HG03575 (cell line): ENCODE results near the gene GRM4.
"Not testable (repeated sequence)": the region's sequence is repeated elsewhere in the genome, so short reads cannot be mapped to it uniquely, and the experiment has no call there.

Source experiments
- ATAC-seq: cut with Tn5 transposase; IDR thresholded peaks from one replicate; pipeline ENCODE4 v1.9.1; 2021; ENCODE audit not compliant: unreplicated experiment, insufficient number of reproducible peaks, low FRiP score; ENCODE audit errors: extremely low read depth

GRM4 gene

GRCh38 chr6:34020278-34020677 is 125.6 kb downstream of the GRM4 start:
- no peak for ATAC-seq

- no peak for ATAC-seq
Observed at GRCh38 chr6:34018961-34019606, 126.8 kb downstream of the GRM4 start.

GRCh38 chr6:34018026-34018425 is 127.9 kb downstream of the GRM4 start:
- ATAC-seq, result no peak

GRCh38 chr6:34017106-34017805 is 128.6 kb downstream of the GRM4 start:
- ATAC-seq, result no peak

- not testable (repeated sequence) for ATAC-seq
Observed at GRCh38 chr6:34016573-34016972, 129.3 kb downstream of the GRM4 start.

GRCh38 chr6:34015586-34015985 is 130.3 kb downstream of the GRM4 start:
- ATAC-seq, result no peak

DNA sequence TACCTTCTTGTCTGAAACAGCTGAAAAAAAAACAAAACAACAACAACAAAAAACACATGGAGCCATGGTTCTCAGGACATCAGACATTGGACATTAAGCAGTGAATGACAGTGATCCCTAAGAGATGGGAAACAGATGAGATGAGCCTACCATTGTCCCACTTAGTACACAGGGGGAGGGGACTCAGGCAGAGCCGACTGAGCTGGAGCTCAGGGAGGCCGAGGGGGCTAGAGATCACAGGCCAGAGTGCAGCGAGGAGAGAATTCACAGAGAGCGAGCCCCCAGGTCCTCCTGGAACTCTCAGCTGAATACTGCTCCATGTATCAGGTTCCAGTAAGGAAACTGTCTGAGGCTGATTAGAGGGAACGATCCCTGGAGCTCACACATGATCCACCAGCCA is 134.6 kb downstream of the GRM4 start:
- no peak for ATAC-seq

GRCh38 chr6:34005901-34006531 is 139.9 kb downstream of the GRM4 start:
- ATAC-seq, result no peak

GRCh38 chr6:34004706-34005105 is 141.2 kb downstream of the GRM4 start:
- ATAC-seq, result no peak

DNA sequence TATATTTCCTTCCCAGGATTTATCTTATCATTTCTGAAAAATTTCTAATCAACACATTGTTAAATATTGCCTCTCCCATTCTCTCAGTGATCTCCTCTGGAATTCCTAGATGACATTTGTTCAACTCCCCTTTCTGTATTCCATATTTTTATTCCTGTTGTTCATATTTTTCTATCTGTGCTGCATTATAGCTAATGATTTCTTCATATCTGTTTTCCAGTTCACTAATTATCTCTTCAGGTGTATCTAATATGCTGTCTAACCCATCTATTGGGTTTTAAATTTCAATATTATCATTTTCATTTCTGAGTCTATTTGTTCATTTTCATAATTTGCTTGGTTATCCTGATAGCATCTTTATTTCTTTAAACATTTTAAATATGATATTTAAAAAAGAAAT is 141.9 kb downstream of the GRM4 start:
- no peak for ATAC-seq

DNA sequence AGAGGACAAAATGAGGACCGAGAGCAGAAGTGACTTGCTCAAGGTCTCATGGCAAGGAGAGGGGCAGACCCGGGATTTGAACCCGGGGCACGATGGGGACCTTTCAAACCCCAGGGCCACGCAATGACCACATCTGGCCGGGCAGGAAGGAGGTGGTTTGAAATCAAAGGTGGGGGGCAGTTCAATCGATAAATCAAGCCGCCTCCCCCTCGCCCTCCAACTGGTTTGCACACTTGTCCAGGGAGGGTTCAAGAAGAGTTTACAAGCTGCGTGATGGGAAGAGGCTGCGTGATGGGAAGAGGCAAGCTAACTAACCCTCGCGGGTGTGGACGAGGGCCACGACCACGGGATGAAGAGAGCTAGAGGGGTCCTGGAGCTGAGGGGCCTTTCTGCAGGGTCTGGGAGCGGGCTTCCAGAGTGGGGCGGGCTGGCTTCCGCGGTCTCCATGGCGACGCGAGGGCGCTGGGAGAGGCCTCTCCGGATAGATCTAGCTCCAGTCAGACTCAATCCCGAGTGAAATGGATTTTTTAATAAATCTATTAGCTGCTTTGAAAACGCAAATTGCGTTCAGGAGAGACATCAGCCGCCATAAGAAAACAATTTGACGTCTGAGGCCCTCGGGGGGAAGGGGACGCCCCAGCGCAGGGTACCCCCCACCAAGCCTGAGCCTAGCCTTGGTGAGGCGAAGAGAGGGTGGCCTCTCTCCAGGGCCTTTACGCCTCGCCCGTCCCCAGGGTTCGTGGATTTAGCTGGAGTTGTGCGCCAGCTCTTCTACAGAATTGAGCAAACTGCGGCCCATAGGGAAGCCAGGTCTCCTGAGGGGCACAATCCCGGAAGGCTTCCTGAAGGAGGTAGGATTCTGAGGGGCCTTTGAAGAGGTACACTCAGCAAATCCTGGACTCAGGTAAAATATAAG is 143.9 kb downstream of the GRM4 start:
- no peak for ATAC-seq

- no peak for ATAC-seq
Observed at GRCh38 chr6:34000281-34000680, 145.6 kb downstream of the GRM4 start.

GRCh38 chr6:33999567-33999966 is 146.3 kb downstream of the GRM4 start:
- ATAC-seq, result no peak

GRCh38 chr6:33998660-33999059 is 147.2 kb downstream of the GRM4 start:
- no peak for ATAC-seq

DNA sequence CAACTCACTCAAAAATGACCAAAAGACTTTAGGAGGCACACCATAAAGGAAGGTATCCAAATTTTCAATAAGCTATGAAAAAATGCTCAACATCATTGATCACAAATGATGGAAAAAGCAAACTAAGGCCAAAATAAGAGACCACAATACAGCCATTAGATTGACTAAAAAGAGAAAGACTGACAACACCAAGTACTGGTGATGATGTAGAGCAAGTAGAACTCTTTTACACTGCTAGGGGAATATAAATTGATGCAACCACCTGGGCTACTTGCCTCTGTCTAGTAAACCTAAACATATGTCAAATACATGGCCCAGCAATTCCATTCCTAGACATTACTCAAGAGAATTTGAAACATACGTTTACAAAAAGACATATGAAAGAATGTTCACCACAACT is 148.6 kb downstream of the GRM4 start:
- no peak for ATAC-seq

DNA sequence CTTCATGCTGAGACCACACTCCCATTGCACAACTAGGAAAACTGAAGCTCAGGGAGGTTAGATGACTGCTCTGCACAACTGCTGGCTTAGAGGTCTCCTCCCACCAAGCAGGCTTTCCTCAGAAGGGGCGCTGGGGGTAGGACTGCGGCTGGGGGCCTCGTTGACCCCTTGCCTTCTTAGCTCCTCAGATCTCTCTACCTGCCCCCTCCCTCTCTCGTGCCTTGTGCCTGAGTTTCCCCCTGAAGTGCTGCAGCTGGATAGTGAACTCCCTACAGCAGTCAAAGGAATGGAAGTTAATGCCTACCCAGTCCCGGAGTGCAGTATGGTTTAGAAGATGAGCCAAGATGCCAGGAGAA is 149.8 kb downstream of the GRM4 start:
- ATAC-seq, result no peak

DNA sequence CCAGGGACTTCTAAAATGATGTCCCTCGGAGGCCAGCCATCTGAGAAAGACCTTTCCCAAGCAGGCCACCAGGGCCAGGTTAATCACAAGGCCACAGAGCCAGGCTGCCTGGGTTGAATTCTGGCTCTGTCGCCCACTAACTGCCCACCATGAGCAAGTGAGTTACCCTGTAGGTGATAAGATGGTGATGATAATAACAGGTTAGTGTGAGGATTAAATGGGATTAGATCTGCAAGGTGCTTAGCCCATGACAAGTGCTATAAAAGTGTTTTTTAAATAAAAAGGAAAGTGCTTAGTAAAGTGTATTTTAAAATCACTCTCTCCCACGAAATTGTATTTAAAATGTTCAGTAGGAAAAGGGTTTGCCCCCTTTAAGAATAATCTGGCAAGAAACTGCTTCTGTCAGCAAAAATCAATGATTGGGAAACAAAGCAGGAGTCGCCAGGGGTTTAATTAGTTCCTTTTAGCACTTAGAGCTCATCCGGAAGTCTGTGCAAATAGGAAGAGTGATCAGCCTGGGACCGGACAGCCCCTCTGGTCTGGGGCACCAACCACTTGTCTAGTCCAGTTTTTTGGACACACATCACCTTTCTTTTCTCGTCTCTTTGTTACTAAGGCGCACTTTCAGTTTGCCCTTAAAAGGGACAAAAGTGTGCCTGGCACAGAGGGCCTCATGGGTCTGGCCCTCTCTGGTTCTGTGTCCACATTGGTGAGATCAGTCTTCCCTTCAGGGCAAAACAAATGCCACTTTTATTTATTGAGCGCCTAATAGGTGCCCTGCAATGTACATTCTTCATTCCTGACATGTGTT is 150.4 kb downstream of the GRM4 start:
- no peak for ATAC-seq

DNA sequence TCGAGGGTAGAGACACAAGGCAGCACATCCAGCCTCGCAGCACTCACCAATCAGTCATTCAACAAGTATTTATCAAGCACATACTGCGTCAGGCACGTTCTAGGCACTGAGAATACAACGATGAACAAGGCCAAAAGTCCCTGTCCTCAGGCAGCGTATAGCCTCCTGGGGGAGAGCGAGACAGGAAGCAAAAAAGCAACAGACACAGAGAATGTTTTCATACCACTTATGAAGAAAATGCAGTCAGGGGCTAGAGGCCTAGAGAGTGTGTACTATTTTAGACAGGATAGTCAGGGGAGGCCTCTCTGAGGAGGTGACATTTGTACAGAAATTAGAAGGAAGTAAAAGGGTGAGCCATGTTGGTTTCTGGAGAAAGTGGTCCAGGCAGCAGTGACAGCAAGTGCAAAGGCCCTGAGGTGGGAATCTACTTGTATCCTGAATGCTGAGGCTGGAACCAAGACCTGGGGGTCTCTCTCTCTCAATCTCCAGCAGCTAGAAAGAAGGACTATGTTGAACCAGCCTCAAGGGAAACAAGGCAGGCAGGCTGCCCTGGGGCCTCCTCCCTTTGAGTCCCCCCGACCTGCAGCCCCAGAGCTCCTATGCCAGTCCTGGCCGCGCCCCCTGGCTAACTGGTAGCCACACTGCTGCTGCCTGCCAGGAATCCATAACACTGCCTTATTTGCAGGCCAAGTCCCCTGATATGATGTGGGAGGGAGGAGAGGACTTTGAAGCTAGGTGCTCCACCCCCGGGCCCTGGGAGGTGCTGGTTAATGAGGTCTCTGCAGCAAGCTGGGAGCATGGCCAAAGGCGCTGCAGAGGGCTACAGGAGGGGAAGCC is 151.2 kb downstream of the GRM4 start:
- ATAC-seq, result no peak
